Keratinocyte (primary cell): Measurements from ENCODE around the gene FLAD1.

Experiments used
- EZH2 ChIP-seq: IDR thresholded peaks from one replicate; pipeline ENCODE4 v1.6.1; 2012; ENCODE audit warnings: inconsistent platforms, mild to moderate bottlenecking, low read length, moderate library complexity
- TF ChIP-seq, protein P1 (sequence below), 3 experiments: IDR thresholded peaks in 1 of 3; conservative IDR thresholded peaks in 1 of 3; optimal IDR thresholded peaks in 1 of 3; 2 replicates in 2 of 3; 3 replicates in 1 of 3; pipeline versions ENCODE3 to v1.5.1; 2011; ENCODE audit warnings: low read length in 3 of 3, mild to moderate bottlenecking in 3 of 3, moderate library complexity in 2 of 3, control low read depth in 1 of 3, inconsistent platforms in 1 of 3; ENCODE audit not compliant: insufficient read depth in 2 of 3; ENCODE audit errors: extremely low read depth in 1 of 3

DNA sequence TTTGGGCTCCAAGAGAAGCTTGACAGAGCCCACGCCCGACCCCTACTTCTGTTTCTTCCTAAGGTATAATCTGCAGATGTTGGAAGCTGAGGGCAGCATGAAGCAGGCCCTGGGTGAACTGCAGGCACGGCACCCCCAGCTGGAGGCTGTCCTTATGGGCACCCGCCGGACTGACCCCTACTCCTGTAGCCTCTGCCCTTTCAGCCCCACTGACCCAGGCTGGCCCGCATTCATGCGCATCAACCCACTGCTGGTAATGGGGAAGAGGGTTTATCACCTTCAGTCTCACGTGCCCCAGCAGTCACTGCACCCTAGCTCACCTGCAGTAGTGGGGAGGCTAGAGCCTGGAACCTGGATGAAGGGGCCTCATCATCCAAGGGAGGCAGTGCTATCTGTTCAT is 7.1 kb downstream of the FLAD1 start:
- no peak for TF ChIP-seq EZH2
- TF ChIP-seq, protein P1, sequence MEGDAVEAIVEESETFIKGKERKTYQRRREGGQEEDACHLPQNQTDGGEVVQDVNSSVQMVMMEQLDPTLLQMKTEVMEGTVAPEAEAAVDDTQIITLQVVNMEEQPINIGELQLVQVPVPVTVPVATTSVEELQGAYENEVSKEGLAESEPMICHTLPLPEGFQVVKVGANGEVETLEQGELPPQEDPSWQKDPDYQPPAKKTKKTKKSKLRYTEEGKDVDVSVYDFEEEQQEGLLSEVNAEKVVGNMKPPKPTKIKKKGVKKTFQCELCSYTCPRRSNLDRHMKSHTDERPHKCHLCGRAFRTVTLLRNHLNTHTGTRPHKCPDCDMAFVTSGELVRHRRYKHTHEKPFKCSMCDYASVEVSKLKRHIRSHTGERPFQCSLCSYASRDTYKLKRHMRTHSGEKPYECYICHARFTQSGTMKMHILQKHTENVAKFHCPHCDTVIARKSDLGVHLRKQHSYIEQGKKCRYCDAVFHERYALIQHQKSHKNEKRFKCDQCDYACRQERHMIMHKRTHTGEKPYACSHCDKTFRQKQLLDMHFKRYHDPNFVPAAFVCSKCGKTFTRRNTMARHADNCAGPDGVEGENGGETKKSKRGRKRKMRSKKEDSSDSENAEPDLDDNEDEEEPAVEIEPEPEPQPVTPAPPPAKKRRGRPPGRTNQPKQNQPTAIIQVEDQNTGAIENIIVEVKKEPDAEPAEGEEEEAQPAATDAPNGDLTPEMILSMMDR (optimal IDR thresholded peaks at IDR 0.05 in 1 of 3, IDR thresholded peaks at IDR 0.05 in 1 of 3, conservative IDR thresholded peaks at IDR 0.05 in 1 of 3; ENCODE audit: extremely low read depth in 1 of 3, insufficient read depth in 2 of 3, low read length in 3 of 3): no peak
